Adipocyte (in vitro differentiated cells): Measurements from ENCODE around the gene PPFIA3.
A peak's percentile ranks its signal among the peaks of the same experiment; 100 is the strongest.
"Not testable (repeated sequence)": the region's sequence is repeated elsewhere in the genome, so short reads cannot be mapped to it uniquely, and the experiment has no call there.

Experiments
- DNase-seq: peaks from one replicate; pipeline ENCODE4 v3.0.0-alpha.2; 2015; ENCODE audit warnings: low read depth
- H3K27me3 ChIP-seq: replicated peaks from 2 replicates; pipeline ENCODE4 v1.7.0; 2013; ENCODE audit warnings: mild to moderate bottlenecking, low read length, moderate library complexity; ENCODE audit not compliant: control insufficient read depth, insufficient read depth
- H3K36me3 ChIP-seq: 2 replicates; pipeline ENCODE4 v1.7.0; 2013; ENCODE audit warnings: low read length, mild to moderate bottlenecking, moderate library complexity; ENCODE audit not compliant: control insufficient read depth, insufficient read depth, severe bottlenecking
- H3K4me1 ChIP-seq: 2 replicates; pipeline ENCODE4 v1.7.0; 2013; ENCODE audit warnings: mild to moderate bottlenecking, low read length, moderate library complexity; ENCODE audit not compliant: control insufficient read depth, insufficient read depth
- H3K4me3 ChIP-seq: 2 replicates; pipeline ENCODE4 v1.7.0; 2013; ENCODE audit warnings: mild to moderate bottlenecking, low read length, moderate library complexity
- H3K9ac ChIP-seq: 2 replicates; pipeline ENCODE4 v1.7.0; 2013; ENCODE audit warnings: mild to moderate bottlenecking, low read length, moderate library complexity
- H3K9me3 ChIP-seq: 2 replicates; pipeline ENCODE4 v1.7.0; 2013; ENCODE audit warnings: mild to moderate bottlenecking, low read length, moderate library complexity; ENCODE audit not compliant: control insufficient read depth

PPFIA3 gene

DNA sequence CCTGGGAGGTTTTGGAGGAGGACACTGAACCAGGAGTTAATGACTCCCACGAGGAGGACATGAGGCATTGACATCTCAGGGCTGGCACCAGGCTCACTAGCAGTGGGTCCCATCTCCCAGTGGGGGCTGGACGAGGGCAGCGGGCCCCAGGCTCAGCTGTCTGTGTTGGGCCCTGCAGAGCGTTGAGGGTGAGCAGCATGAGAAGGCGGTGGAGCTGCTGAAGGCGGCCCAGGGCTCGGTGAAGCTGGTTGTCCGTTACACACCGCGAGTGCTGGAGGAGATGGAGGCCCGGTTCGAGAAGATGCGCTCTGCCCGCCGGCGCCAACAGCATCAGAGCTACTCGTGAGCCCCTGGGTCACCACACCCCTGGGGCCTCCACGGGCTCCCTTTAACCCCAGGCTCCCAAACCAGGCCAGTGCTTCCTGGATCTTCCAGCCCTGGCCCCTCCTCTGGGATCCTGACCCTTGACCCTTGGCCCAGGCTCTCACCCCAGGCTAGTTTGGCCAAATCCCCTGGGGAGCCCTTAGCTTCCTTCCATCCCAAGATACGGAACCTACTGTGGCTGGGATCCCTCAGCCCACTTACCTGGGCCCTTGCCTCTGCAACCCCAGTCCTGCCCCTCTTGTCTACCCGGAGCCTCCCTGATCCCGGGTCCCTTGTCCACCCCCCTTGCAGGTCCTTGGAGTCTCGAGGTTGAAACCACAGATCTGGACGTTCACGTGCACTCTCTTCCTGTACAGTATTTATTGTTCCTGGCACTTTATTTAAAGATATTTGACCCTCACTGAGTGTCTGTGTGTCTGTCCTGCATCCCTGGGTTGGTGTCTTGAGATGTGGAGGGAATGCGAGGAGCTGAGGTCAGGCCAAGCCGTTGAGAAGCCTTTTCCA, 1.4 kb upstream of the PPFIA3 start:
- no peaks in the 10 kb centered on the region for H3K9me3 ChIP-seq
- DNase-seq: no peak
- H3K27me3 ChIP-seq: peaks cover 8% of the 10 kb centered on the region
- peak overlapping the region; percentile 87 for H3K9ac ChIP-seq
- H3K36me3 ChIP-seq: no peaks in the 10 kb centered on the region
- H3K4me3 ChIP-seq: peak overlapping the region; percentile 85
- H3K4me1 ChIP-seq: peaks cover 24% of the 10 kb centered on the region

DNA sequence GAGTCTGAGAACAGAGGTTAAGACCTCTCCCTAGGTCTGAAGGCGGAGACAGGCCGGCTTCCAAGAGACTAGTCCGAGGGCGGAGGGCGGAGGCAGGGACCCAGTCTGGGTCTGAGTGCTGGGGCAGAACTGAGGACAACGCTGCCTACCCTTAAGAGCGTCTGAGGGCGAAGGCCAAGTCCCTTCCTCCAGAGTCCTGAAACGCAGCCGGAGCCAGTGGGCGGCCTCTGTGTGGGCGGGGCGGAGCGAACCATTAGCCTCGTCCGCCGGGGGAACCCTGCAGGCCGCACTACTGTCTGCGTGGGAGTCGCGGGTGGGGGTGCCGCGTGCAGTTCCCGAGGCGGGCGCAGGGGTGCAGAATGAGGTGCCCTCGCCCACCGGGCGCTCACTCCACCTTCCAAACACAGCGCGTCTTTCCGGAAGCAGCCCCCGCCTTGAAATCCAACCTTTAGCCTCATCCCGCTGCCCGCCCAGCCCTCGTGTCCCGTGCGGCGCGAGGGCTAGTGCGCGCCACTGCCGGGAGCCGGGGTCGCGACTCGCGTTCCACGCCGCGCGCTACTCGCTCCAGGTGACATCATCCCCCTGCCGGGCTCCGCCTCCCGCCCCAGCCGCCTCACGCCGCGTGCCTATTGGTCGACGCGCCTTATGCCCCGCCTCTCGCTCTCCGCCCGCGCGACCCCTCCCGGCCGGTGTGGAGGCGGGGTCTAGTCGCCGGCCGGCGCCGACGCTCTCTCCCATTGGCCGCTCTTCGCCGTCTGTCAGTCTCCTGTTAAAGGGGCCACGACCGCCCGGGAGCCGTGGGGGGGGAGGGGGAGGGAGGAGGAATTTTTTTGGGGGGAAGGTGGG, 556 bp upstream of the PPFIA3 start, which contains the start of gene C19orf73:
TSS of gene C19orf73 (minus strand) at position 579 of the 846 bp plus-strand sequence. CDS start at position 458, 121 bp downstream.
- no peaks in the 10 kb centered on the region for H3K9me3 ChIP-seq
- no peaks in the 10 kb centered on the region for H3K36me3 ChIP-seq
- peaks cover 8% of the 10 kb centered on the region for H3K27me3 ChIP-seq
- peak within 1 kb of the TSS; percentile 87 for H3K9ac ChIP-seq
- H3K4me3 ChIP-seq: peak within 1 kb of the TSS; percentile 85
- peaks cover 22% of the 10 kb centered on the region for H3K4me1 ChIP-seq
- peak; percentile 98 for DNase-seq

DNA sequence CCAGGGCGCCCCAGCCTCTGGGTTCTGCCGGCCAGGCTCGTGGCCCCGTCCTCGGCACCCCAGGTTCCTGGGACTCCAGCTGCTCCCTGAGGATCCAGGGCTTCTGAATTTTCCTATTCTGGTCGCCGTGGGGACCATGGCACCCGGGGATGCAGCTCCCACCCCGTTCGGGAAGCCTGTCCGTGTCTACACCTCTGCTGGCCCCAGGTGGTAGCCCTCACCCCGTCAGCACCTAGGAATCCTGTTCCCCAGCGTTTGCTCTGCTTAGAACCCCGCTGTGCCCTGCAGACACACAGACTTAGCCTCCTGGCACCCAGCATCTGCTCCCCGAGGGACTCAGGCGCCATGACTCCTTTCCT, 960 bp downstream of the PPFIA3 start:
- H3K27me3 ChIP-seq: peaks cover 8% of the 10 kb centered on the region

DNA sequence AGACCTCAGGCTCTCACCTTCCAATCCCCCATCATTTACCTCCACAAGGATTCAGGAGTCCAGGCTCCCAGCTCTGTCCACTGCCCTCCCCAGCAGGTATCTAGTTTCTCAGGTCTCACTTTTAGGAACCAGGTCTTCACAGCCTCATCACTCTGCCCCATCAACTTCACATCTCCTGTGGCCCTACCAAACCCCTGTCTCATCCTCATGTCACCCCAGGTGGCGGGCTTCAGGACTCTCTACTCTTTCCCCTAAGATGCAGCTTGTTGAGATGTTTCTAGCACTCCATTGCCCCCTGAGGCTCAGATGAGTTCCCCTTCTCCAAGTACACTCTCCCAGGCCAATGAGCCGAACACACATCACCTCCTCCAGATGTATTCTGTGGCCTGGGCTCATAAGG, 1.5 kb downstream of the PPFIA3 start:
- Histone ChIP-seq H3K4me3 (no peak overlapping the region), H3K4me1 (peaks cover 15% of the 10 kb centered on the region), H3K36me3 (no peaks in the 10 kb centered on the region), H3K27me3 (peaks cover 8% of the 10 kb centered on the region), H3K9me3 (no peaks in the 10 kb centered on the region), H3K9ac (no peak overlapping the region)
- DNase-seq: no peak

More for the DNA sequence above, 960 bp downstream of the PPFIA3 start:
- DNase-seq: no peak
- Histone ChIP-seq H3K4me3 (no peak overlapping the region), H3K9me3 (no peaks in the 10 kb centered on the region), H3K36me3 (no peaks in the 10 kb centered on the region), H3K9ac (no peak overlapping the region), H3K4me1 (peaks cover 15% of the 10 kb centered on the region)

DNA sequence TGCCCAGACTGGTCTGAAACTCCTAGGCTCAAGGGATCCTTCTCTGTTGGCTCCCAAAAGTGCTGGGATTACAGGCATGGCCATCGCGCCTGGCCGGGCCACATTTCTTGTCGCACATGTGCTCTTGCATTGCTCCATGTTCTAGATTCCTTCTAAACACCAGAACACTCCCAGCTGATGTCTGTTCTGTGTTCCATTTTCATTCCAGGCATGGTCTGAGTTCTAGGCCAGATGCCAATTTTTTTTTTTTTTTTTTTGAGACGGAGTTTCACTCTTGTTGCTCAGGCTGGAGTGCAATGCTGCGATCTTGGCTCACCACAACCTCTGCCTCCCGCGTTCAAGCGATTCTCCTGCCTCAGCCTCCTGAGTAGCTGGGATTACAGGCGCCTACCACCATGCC, 2.5 kb downstream of the PPFIA3 start:
- DNase-seq, H3K9ac ChIP-seq, H3K9me3 ChIP-seq, H3K36me3 ChIP-seq, H3K4me3 ChIP-seq: not testable (repeated sequence)
- peaks cover 15% of the 10 kb centered on the region for H3K4me1 ChIP-seq
- peaks cover 12% of the 10 kb centered on the region for H3K27me3 ChIP-seq

DNA sequence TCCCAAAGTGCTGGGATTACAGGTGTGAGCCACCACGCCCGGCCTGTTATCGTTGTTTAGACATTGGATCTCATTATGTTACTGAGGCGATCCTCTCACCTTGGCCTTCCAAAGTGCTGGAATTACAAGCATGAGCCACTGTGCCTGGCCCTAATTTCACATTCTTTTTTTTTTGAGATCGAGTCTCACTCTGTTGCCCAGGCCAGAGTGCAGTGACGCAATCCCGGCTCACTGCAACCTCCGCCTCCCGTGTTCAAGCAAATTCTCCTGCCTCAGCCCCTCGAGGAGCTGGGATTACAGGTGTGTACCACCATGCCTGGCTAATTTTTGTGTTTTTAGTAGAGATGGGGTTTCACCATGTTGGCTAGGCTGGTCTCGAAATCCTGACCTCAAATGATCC, 3.9 kb downstream of the PPFIA3 start:
- H3K4me3 ChIP-seq, H3K36me3 ChIP-seq, H3K9me3 ChIP-seq, H3K9ac ChIP-seq, DNase-seq: not testable (repeated sequence)
- Histone ChIP-seq H3K4me1 (peaks cover 12% of the 10 kb centered on the region), H3K27me3 (peaks cover 13% of the 10 kb centered on the region)

DNA sequence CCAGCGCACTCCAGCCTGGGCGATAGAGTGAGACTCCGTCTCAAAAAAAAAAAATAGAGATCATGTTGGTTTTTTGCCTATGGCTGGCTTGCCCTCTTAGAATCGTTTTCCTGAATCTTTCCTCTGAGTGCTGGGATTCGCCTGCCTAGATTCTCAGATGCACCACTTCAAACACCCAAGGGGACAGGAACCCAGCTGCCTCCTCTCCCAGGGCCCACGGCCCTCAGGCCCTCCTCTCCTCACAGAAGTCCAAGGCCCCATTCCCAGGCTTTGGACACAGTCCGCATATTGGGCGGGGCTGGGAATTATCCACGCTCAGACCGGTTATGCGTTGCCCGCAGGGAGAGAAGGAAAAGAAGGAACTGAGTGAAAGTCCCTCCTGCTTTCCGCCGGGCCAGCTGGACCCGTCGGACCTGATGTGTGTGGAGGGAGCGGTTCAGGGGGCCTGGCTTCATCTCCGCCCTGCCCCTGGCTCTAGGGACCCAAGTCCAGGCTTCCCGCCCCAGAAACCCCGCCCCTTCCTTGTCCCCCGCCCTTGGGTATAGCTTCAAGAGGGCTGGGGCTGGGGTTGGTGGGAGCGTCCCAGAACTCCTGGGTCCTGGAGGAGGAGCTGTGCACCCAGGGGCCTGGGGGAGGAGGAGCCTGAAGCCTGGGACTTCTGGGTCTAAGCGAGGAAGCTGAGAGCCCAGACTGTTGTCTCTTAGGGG, 5.8 kb downstream of the PPFIA3 start:
- H3K4me3 ChIP-seq: no peak overlapping the region
- no peak overlapping the region for H3K9ac ChIP-seq
- no peak for DNase-seq

DNA sequence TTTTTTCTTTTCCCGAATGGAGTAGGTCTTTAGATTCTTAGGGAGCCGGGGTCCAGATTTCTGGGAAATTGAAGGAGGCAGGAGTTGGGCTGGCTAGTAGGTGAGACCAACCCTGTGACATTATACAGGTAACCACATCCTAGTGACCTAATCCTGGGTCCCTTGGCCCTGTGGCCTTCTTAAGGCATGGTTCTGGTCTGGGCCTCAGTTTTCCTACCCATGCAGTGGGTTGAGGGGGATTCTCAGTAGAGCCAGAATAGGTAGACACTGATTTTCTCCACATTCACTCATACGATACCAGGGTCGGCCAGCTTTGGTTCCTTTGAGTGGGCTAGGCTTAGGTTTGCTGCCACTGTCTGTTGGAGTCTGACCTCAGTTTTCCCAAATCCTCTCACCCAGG, 7.2 kb downstream of the PPFIA3 start:
- H3K9me3 ChIP-seq: no peaks in the 10 kb centered on the region
- H3K4me1 ChIP-seq: peaks cover 7% of the 10 kb centered on the region
- DNase-seq: no peak
- no peaks in the 10 kb centered on the region for H3K36me3 ChIP-seq
- no peak overlapping the region for H3K9ac ChIP-seq
- no peak overlapping the region for H3K4me3 ChIP-seq
- H3K27me3 ChIP-seq: peaks cover 11% of the 10 kb centered on the region

More for the DNA sequence above, 5.8 kb downstream of the PPFIA3 start:
- Histone ChIP-seq H3K9me3 (no peaks in the 10 kb centered on the region), H3K36me3 (no peaks in the 10 kb centered on the region), H3K4me1 (peaks cover 7% of the 10 kb centered on the region), H3K27me3 (peaks cover 16% of the 10 kb centered on the region)

DNA sequence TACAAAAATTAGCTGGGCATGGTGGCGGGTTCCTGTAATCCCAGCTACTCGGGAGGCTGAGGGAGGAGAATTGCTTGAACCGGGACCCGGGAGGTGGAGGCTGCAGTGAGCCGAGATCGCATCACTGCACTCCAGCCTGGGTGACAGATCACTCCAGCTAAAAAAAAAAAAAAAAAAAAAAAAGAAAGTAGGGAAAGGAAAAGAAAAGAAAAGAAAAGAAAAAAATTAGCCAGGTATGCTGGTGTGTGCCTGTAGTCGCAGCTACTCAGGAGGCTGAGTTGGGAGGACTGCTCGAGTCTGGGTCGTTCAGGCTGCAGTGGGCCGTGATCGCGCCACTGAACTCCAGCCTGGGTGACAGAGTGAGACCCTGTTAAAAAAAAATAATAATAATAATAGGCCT, 7.9 kb downstream of the PPFIA3 start:
- H3K9me3 ChIP-seq, H3K36me3 ChIP-seq, H3K9ac ChIP-seq, DNase-seq, H3K4me3 ChIP-seq, H3K4me1 ChIP-seq: not testable (repeated sequence)
- H3K27me3 ChIP-seq: peaks cover 11% of the 10 kb centered on the region

DNA sequence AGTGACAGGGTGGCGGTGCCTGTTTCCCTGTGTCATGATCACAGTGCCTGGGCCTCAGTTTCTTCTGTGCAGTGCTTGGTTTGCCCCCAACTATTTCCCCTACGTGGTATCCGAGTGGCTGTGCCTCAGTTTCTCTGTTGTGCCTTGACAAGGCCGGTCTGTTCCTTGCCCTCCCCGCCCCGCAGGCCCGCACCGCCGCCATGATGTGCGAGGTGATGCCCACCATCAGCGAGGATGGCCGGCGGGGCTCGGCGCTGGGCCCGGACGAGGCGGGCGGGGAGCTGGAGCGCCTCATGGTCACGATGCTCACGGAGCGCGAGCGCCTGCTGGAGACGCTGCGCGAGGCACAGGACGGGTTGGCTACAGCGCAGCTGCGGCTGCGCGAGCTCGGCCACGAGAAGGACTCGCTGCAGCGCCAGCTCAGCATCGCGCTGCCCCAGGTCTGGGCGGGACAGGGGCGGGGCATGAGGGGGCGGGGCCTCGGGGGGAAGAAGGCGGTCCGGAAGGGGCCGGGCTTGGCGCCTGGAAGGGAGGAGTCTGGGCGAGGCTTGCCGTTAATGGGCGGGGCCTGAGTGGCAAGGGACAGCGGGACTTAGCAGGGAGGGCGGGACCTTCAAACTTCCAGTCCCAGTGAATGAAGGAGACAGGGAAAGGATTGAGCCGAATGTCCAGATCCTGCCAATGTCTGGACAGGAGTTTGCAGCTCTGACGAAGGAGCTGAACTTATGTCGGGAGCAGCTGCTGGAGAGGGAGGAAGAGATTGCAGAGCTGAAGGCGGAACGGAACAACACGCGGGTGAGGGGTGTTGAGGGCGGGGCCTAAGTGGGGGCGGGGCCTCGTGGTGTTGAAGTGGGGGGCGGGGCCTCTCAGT, 8.6 kb downstream of the PPFIA3 start:
- peak overlapping the region; percentile 66 for H3K4me3 ChIP-seq

More for the DNA sequence above, 8.6 kb downstream of the PPFIA3 start:
- H3K4me1 ChIP-seq: peaks cover 7% of the 10 kb centered on the region
- H3K36me3 ChIP-seq: no peaks in the 10 kb centered on the region
- H3K9me3 ChIP-seq: no peaks in the 10 kb centered on the region
- H3K9ac ChIP-seq: no peak overlapping the region
- H3K27me3 ChIP-seq: peaks cover 14% of the 10 kb centered on the region
- DNase-seq: peak; percentile 100
